HG03571 (cell line): ENCODE results near the gene FILIP1.

Source experiments
- ATAC-seq: cut with Tn5 transposase; IDR thresholded peaks from one replicate; pipeline ENCODE4 v1.9.1; 2021; ENCODE audit not compliant: unreplicated experiment

Gene FILIP1

GRCh38 chr6:75497994-75498393 lies 4.4 kb upstream of the FILIP1 start:
- no peak for ATAC-seq

GRCh38 chr6:75495011-75495410 lies 1.4 kb upstream of the FILIP1 start:
- ATAC-seq: no peak

GRCh38 chr6:75494290-75494689 lies 690 bp upstream of the FILIP1 start:
- ATAC-seq: no peak

- no peak for ATAC-seq
Observed at GRCh38 chr6:75492386-75493153, 1.0 kb downstream of the FILIP1 start.

GRCh38 chr6:75491291-75491690 lies 2.3 kb downstream of the FILIP1 start:
- ATAC-seq: no peak

- ATAC-seq: no peak
Observed at GRCh38 chr6:75490706-75491105, 2.9 kb downstream of the FILIP1 start.

- no peak for ATAC-seq
Observed at GRCh38 chr6:75489025-75489424, 4.6 kb downstream of the FILIP1 start.

- ATAC-seq: no peak
Observed at GRCh38 chr6:75488033-75488432, 5.6 kb downstream of the FILIP1 start.

- ATAC-seq: no peak
Observed at GRCh38 chr6:75486850-75487518, 6.6 kb downstream of the FILIP1 start.

GRCh38 chr6:75484535-75484934 lies 9.1 kb downstream of the FILIP1 start:
- ATAC-seq: peak; percentile 98

GRCh38 chr6:75483136-75483952 lies 10.3 kb downstream of the FILIP1 start:
- ATAC-seq: no peak

GRCh38 chr6:75481936-75482593 lies 11.5 kb downstream of the FILIP1 start:
- ATAC-seq: no peak

- no peak for ATAC-seq
Observed at GRCh38 chr6:75481394-75481793, 12.2 kb downstream of the FILIP1 start.

GRCh38 chr6:75480425-75480824 lies 13.2 kb downstream of the FILIP1 start:
- ATAC-seq: no peak

GRCh38 chr6:75479712-75480111 lies 13.9 kb downstream of the FILIP1 start:
- no peak for ATAC-seq

GRCh38 chr6:75478929-75479328 lies 14.7 kb downstream of the FILIP1 start:
- ATAC-seq: no peak

- peak; percentile 80 for ATAC-seq
Observed at GRCh38 chr6:75472885-75473284, 20.7 kb downstream of the FILIP1 start.

GRCh38 chr6:75467966-75468365 lies 25.6 kb downstream of the FILIP1 start:
- ATAC-seq: no peak

GRCh38 chr6:75467284-75467683 lies 26.3 kb downstream of the FILIP1 start:
- no peak for ATAC-seq

- no peak for ATAC-seq
Observed at GRCh38 chr6:75466636-75467035, 27.0 kb downstream of the FILIP1 start.

- no peak for ATAC-seq
Observed at GRCh38 chr6:75463908-75464307, 29.7 kb downstream of the FILIP1 start.
